GM12891 (cell line): ENCODE results near the gene PPFIA3.
"Not testable (repeated sequence)": the region's sequence is repeated elsewhere in the genome, so short reads cannot be mapped to it uniquely, and the experiment has no call there.

Experiments used
- DNase-seq: peaks from one replicate; pipeline ENCODE4 v3.0.0; 2011; ENCODE audit warnings: low spot score; ENCODE audit not compliant: insufficient read length
- FAIRE-seq: peaks from 2 replicates; lab custom pipeline; 2011; peaks lifted over from hg19 to GRCh38; lab: Jason Lieb, UNC
- PAX5 ChIP-seq: IDR thresholded peaks from 2 replicates; pipeline ENCODE4 v1.6.1; 2011; ENCODE audit warnings: low read length, moderate library complexity, mild to moderate bottlenecking; ENCODE audit not compliant: insufficient read depth, severe bottlenecking
- POLR2A ChIP-seq: IDR thresholded peaks from 2 replicates; pipeline ENCODE4 v1.6.1; 2011; ENCODE audit warnings: low read depth, low read length, control low read depth
- POLR2AphosphoS5 ChIP-seq: IDR thresholded peaks from 2 replicates; pipeline ENCODE4 v1.6.1; 2011; ENCODE audit warnings: low read depth, low read length, control low read depth
- POU2F2 ChIP-seq: IDR thresholded peaks from 2 replicates; pipeline ENCODE4 v1.6.1; 2011; ENCODE audit warnings: low read depth, mild to moderate bottlenecking, control low read depth, low read length, moderate library complexity
- SPI1 ChIP-seq: IDR thresholded peaks from 2 replicates; pipeline ENCODE4 v1.6.1; 2011; ENCODE audit warnings: low read depth, low read length, control low read depth
- TAF1 ChIP-seq: IDR thresholded peaks from 2 replicates; pipeline ENCODE4 v1.6.1; 2011; ENCODE audit warnings: low read depth, low read length, control low read depth

PPFIA3 gene

DNA sequence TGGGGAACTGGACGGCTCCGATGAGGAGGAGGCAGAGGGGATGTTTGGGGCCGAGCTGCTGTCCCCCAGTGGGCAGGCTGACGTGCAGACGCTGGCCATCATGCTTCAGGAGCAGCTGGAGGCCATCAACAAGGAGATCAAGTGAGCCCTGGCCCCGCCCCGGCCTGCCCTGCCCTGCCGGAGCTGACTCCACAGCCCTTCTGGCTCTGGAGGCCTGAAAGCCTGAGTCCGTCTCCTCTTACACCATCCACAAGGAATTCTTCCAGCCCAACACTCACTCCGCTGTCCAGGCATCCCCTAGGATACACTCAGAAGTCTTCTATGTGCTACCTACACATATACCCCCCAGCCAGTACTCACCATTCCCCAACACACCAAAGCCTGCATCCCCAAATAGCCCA, 17.4 kb downstream of the PPFIA3 start:
- no peak for DNase-seq
- no peak for TF ChIP-seq POLR2AphosphoS5
- TF ChIP-seq POU2F2 = no peak
- no peak for TF ChIP-seq POLR2A

DNA sequence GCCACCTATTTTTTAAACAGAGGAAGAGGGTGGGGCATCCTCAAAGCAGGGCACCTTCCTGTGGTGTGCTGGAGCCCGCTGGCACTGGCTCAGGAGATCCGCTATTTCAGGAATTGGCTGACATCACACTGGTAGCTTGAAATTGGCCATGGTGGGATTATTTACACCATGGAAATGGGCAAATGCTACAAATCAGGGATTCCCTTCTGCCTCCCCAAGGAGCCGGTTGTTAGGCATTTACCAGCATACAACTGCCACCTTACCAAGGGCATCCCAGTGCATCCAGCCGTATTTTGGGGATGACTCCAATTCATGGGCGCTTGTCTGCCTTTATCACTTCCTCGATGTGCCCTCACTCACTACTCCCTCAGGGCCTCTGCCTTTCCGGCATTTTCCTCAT, 21.6 kb downstream of the PPFIA3 start:
- DNase-seq (no peak), FAIRE-seq (no peak)
- no peak for TF ChIP-seq SPI1
- no peak for TF ChIP-seq POU2F2
- no peak for TF ChIP-seq TAF1
- no peak for TF ChIP-seq PAX5

More for the DNA sequence above, 17.4 kb downstream of the PPFIA3 start:
- no peak for FAIRE-seq

- FAIRE-seq = no peak
- TF ChIP-seq SPI1 = no peak
- no peak for TF ChIP-seq PAX5
- TF ChIP-seq TAF1 = no peak
- no peak for TF ChIP-seq POU2F2
Observed at GRCh38 chr19:49141352-49141751, 22.0 kb downstream of the PPFIA3 start.

GRCh38 chr19:49142866-49143335, 23.6 kb downstream of the PPFIA3 start:
- DNase-seq (no peak), FAIRE-seq (no peak)
- TF ChIP-seq SPI1 (no peak), POLR2AphosphoS5 (no peak), PAX5 (no peak), TAF1 (no peak), POLR2A (no peak)

More at GRCh38 chr19:49141352-49141751, 22.0 kb downstream of the PPFIA3 start:
- no peak for DNase-seq

- no peak for TF ChIP-seq TAF1
- TF ChIP-seq SPI1 = no peak
- no peak for TF ChIP-seq POU2F2
- no peak for TF ChIP-seq POLR2A
- TF ChIP-seq PAX5 = no peak
- TF ChIP-seq POLR2AphosphoS5 = no peak
- FAIRE-seq (peak; percentile 59), DNase-seq (peak; percentile 72)
Observed at GRCh38 chr19:49145573-49146407, 26.4 kb downstream of the PPFIA3 start.

GRCh38 chr19:49146408-49146770, 27.0 kb downstream of the PPFIA3 start:
- not testable (repeated sequence) for DNase-seq, FAIRE-seq

GRCh38 chr19:49148044-49148682, 28.8 kb downstream of the PPFIA3 start:
- DNase-seq = no peak
- FAIRE-seq = no peak
- no peak for TF ChIP-seq PAX5
- TF ChIP-seq POLR2AphosphoS5 = no peak
- no peak for TF ChIP-seq POLR2A
- no peak for TF ChIP-seq POU2F2
- no peak for TF ChIP-seq SPI1
- no peak for TF ChIP-seq TAF1

DNA sequence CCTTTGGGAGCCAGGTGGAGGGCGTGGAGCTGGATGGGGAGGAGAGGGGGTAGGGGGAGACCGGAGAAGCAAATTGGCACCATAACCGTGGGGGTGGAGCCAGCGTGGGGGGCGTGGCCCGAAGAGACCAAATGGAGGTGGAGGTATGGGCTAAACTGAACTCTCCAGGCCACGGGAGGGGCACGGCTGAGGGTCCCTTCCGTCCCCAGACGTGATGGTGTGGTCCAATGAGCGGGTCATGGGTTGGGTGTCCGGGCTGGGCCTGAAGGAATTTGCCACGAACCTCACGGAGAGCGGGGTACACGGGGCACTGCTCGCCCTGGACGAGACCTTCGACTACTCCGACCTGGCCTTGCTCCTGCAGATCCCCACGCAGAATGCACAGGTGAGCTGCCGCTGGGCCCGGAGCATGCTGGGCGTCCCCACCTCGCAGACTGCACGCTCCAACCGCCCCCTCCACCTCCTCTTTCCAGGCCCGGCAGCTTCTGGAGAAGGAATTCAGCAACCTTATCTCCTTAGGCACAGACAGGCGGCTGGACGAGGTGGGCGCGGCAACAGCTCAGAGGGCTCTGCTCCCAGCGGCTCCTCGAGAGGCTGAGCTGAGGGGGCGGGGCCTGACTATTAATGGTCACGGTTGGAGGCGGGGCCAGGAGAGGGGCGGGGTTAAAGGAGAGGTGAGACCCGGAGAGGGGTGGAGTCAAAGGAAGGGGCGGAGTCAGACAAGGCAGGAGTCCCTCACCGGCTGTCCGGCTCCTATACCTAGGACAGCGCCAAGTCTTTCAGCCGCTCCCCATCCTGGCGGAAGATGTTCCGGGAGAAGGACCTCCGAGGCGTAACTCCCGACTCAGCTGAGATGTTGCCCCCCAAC, 29.7 kb downstream of the PPFIA3 start:
- peak; percentile 70 for DNase-seq
- TF ChIP-seq PAX5 = no peak
- TF ChIP-seq POLR2AphosphoS5 = no peak
- TF ChIP-seq TAF1 = no peak
- no peak for TF ChIP-seq POLR2A
- TF ChIP-seq SPI1 = no peak
- no peak for TF ChIP-seq POU2F2
- no peak for FAIRE-seq

DNA sequence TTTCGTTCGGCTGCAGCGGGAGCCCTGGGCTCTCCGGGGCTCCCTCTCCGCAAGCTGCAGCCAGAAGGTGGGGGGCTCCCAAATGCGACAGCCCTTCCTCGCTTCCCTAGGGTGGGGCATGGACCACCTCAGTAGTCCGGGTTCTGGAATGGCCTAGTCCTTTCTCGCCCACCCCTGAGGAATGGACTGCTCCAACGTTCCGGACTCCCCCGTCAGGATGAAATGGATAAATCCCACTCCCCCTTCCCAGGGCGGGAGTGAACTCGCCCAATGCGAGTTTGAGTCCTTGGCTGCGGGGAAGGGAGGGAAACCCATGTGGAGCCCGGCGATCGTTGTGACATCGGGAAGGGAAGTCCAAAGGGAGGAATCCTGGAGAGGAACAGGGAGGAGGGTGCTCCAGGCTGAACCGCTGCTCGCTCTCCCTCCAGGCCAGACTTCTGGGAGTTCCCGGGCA, 30.3 kb downstream of the PPFIA3 start:
- DNase-seq = no peak
- TF ChIP-seq TAF1 (no peak), POLR2A (no peak), POLR2AphosphoS5 (no peak), SPI1 (no peak), POU2F2 (no peak)
- FAIRE-seq = no peak
